Testis (tissue), 3 donors: ENCODE data around the gene MEP1A. TPM values are rescaled to one million over a fixed set of nuclear protein-coding genes. Genes with fewer than 3 reads are reported as not detected.
"Not testable (repeated sequence)": the region's sequence is repeated elsewhere in the genome, so short reads cannot be mapped to it uniquely, and the experiment has no call there.

Source experiments
- DNase-seq: peaks from one replicate; pipeline ENCODE4 v3.0.0-alpha.2; 2019
- H3K27ac ChIP-seq, 2 donors: fragments of 200-600 bp; sonication (generic); one replicate each; pipeline ENCODE4 v1.5.1; 2019
- H3K27me3 ChIP-seq: fragments of 200-600 bp; sonication (generic); one replicate; pipeline ENCODE4 v1.5.1; 2019
- H3K36me3 ChIP-seq: fragments of 200-600 bp; sonication (generic); one replicate; pipeline ENCODE4 v1.5.1; 2017; ENCODE audit warnings: low read depth; ENCODE audit errors: missing control alignments
- H3K4me1 ChIP-seq: fragments of 200-600 bp; sonication (generic); one replicate; pipeline ENCODE4 v1.5.1; 2019
- H3K4me3 ChIP-seq, 2 donors: fragments of 200-600 bp; sonication (generic); one replicate each; pipeline ENCODE4 v1.5.1; 2017 to 2019
- H3K9me3 ChIP-seq: fragments of 200-600 bp; sonication (generic); one replicate; pipeline ENCODE4 v1.5.1; 2017
- POLR2A ChIP-seq: fragments of 450-650 bp; IDR thresholded peaks from one replicate; pipeline ENCODE4 v1.6.1; 2017; ENCODE audit warnings: antibody characterized with exemption, mild to moderate bottlenecking, moderate library complexity
- WGBS, 2 donors: methylation state at CpG; one replicate each; pipeline ENCODE4 v1.1.5; 2018; 5-methylcytosine and 5-hydroxymethylcytosine counted together
- intact Hi-C: fragments of 100-400 bp; cut with DNase I; formaldehyde crosslinking; loops from one replicate; pipeline ENCODE4 v1.15.1; 2023; ENCODE audit warnings: low total_unique reads
- polyA plus RNA-seq: library from polyadenylated mRNA; stranded (reverse); fragments of 350-450 nt; fragmentation: Illumina TruSeq; extraction: RNeasy Lipid Tissue Mini Kit (QIAGEN cat#74804); gene quantifications from one replicate; pipeline ENCODE4 v1.2.3, GENCODE V29; 2014; ENCODE audit warnings: low read depth, low replicate concordance; ENCODE audit not compliant: insufficient read depth
- total RNA-seq, 2 donors: library from RNA; depleted of rRNA; stranded (reverse); fragments of >200 nt; gene quantifications; one replicate each; pipeline ENCODE4 v1.2.3, GENCODE V29; 2016
- TF ChIP-seq, protein P1 (sequence below), 3 experiments: fragments of 450-650 bp in 2 of 3; fragments of 200-600 bp in 1 of 3; sonication (generic) in 1 of 3; IDR thresholded peaks; one replicate each; pipeline ENCODE4 v1.5.1; 2016 to 2019; ENCODE audit warnings: antibody characterized with exemption in 3 of 3, mild to moderate bottlenecking in 2 of 3, moderate library complexity in 1 of 3

Gene MEP1A
- total and polyA plus RNA-seq, 3 donors from 2014 or later, result 0.63 to 1.4 (median 0.93) TPM

DNA sequence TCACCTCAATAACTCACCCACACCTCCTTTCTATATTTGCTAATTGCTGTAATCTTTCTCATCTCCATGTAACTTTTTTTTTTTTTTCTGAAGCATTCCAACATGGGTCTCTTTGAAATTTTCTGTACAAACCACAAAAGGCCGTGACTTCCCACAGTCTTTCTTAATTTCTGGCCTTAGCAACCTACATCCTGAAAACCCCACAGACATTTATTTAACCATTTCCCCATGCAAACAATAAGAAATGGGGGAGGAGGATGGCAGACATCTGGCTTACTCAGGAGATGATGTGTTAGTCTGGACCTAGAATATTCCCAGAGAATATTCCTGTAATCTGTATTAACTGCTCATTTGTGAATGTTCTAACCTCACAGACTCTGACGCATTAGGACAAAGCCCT is 57.6 kb downstream of the MEP1A start:
- H3K4me1 ChIP-seq, result peaks cover 4% of the 10 kb centered on the region
- H3K9me3 ChIP-seq, result no peaks in the 10 kb centered on the region
- WGBS, 2 donors, result 87 to 88% methylated on average over 2 of the region's 2 CpGs
- H3K4me3 ChIP-seq, result no peak overlapping the region
- H3K27ac ChIP-seq, result no peak overlapping the region
- H3K36me3 ChIP-seq, result no peaks in the 10 kb centered on the region
- no peaks in the 10 kb centered on the region for H3K27me3 ChIP-seq
- no peak for DNase-seq
- TF ChIP-seq POLR2A, result no peak
- TF ChIP-seq, protein P1, sequence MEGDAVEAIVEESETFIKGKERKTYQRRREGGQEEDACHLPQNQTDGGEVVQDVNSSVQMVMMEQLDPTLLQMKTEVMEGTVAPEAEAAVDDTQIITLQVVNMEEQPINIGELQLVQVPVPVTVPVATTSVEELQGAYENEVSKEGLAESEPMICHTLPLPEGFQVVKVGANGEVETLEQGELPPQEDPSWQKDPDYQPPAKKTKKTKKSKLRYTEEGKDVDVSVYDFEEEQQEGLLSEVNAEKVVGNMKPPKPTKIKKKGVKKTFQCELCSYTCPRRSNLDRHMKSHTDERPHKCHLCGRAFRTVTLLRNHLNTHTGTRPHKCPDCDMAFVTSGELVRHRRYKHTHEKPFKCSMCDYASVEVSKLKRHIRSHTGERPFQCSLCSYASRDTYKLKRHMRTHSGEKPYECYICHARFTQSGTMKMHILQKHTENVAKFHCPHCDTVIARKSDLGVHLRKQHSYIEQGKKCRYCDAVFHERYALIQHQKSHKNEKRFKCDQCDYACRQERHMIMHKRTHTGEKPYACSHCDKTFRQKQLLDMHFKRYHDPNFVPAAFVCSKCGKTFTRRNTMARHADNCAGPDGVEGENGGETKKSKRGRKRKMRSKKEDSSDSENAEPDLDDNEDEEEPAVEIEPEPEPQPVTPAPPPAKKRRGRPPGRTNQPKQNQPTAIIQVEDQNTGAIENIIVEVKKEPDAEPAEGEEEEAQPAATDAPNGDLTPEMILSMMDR (IDR thresholded peaks at IDR 0.05), result no peak
- intact Hi-C loops, result no loop called here

DNA sequence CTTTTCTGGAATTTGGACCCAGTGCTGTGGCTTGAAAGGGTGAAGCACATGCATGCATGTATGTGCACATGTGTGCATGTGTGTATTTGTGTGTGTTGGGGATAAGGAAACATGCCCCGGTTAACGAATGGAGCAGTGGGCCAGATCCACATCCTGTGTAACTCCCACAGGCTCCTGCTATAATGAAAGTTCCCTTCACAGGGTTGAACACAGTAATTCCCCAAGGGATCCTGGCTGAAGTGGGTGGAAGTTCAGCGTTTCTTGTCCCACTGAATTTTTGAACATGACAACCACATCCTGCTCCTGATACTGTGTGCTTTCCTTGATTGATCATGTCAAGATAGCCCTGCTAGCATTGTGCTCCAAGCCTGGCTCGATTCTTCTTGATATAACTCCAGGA is 58.4 kb downstream of the MEP1A start:
- H3K27me3 ChIP-seq, H3K4me3 ChIP-seq, H3K27ac ChIP-seq, H3K4me1 ChIP-seq, DNase-seq, H3K9me3 ChIP-seq, intact Hi-C loops, H3K36me3 ChIP-seq: not testable (repeated sequence)
- 63 to 83% methylated on average over 4 of the region's 4 CpGs for WGBS, 2 donors

DNA sequence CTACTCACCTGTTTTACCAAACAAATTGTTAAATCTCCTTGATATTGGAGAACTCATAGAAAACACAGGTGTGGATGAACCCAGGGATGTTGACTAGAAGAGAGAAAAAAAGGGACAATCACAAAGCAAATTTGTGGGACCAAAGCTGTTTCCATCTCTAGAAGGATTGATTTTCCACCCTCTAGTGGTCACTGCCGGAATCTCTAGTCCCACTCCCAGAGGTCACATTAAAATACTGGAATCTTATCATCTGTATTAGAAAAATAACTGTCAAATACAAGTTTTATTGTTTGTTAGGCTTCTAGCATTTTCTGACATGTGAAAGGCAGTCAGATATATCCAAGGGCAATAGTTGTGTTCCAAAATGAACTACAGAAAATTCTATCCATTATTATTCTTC is 62.8 kb downstream of the MEP1A start:
- H3K9me3 ChIP-seq, H3K4me3 ChIP-seq, intact Hi-C loops, H3K27me3 ChIP-seq, H3K4me1 ChIP-seq, H3K36me3 ChIP-seq, H3K27ac ChIP-seq: not testable (repeated sequence)
- TF ChIP-seq, protein P1 (IDR thresholded peaks at IDR 0.05), result peak in 2 of 3 experiments; percentile 39 to 69
- peak; percentile 54 for DNase-seq
- WGBS, 2 donors, result 55 to 62% methylated on average over 1 of the region's 1 CpG

DNA sequence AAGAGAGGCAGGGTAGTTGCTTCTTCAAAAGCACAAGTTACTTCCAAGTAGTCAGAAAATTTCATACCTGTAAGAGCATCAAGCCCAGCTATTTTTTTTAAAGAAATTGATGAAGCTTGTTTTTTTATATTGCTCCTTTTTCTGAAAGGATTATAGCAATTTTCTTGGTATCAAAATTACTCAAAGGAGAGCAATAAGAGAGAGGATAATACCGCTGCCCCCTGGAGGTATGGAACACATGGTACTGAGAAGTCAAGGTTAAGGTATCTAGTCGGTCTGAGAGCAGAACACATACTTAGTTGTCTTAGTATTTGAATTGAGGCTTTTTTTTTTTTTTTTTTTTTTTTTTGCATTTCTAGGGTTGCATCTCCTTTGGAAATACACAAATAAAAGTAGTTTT is 69.2 kb downstream of the MEP1A start:
- Histone ChIP-seq H3K9me3 (no peaks in the 10 kb centered on the region), H3K27me3 (no peaks in the 10 kb centered on the region), H3K27ac (no peak overlapping the region), H3K4me1 (no peaks in the 10 kb centered on the region), H3K4me3 (no peak overlapping the region), H3K36me3 (no peaks in the 10 kb centered on the region)
- TF ChIP-seq, protein P1 (IDR thresholded peaks at IDR 0.05), result no peak
- no peak for TF ChIP-seq POLR2A
- no peak for DNase-seq
- WGBS, 2 donors, result 44% methylated on average over 2 of the region's 2 CpGs
- intact Hi-C loops, result no loop called here

DNA sequence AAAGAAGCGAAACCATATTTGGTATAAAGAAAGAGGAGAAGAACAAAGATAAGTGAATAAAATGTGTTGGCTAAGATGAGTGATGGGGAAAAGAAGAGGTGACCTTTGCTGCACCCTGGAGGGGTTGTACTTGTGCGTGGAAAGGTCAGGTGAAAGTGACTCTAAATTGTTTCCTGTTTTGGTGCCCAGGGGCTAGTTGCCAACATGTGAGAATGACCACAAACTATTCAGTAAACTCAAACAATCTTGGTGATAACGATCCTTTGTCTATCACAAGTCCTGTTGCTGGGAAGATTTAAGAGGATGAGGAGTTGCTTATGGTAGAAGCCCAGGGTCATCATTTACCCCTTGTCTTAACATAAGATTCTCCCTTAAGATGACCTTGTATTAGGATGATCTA is 70.6 kb downstream of the MEP1A start:
- Histone ChIP-seq H3K4me1 (no peaks in the 10 kb centered on the region), H3K27me3 (no peaks in the 10 kb centered on the region), H3K4me3 (no peak overlapping the region), H3K36me3 (no peaks in the 10 kb centered on the region), H3K9me3 (no peaks in the 10 kb centered on the region), H3K27ac (no peak overlapping the region)
- TF ChIP-seq POLR2A, result no peak
- TF ChIP-seq, protein P1 (IDR thresholded peaks at IDR 0.05), result no peak
- intact Hi-C loops, result no loop called here
- WGBS, 2 donors, result 67 to 76% methylated on average over 3 of the region's 3 CpGs
- DNase-seq, result no peak
